ENCODE data around the gene CENPF.

DNA sequence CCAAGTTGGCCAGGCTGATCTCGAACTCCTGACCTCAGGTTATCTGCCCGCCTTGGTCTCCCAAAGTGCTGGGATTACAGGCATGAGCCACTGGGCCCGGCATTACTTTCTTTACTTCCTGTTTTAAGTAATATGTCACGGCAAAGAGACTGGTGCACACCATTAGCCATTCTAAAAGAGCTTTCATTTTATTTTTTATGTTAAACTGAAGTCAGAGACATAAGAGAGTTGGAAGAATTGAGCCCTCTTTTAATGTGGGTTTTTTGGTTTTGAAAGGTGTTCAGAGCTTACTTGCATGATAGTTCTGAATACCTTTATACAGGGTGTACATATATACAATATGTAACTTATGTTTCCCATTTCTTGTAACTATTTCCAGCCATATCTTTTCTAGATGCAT is 14.3 kb downstream of the CENPF start:
- no peak for TF ChIP-seq EZH2 (IDR thresholded peaks at IDR 0.05; ENCODE audit: insufficient read depth, poor library complexity, severe bottlenecking)
- no peak for TF ChIP-seq EZH2phosphoT487 (IDR thresholded peaks at IDR 0.05; ENCODE audit: insufficient read depth, low read depth)

All from GM23248 (cell line).